Nephron progenitor cell (in vitro differentiated cells): Measurements from ENCODE around the gene MYEF2.

Experiments used
- DNase-seq: peaks from one replicate; pipeline ENCODE4 v3.0.0; 2021
- H3K27ac Mint-ChIP-seq: 2 replicates; pipeline ENCODE4 v1.8.0; 2021; ENCODE audit warnings: mild to moderate bottlenecking, moderate library complexity, mixed read lengths
- H3K27me3 Mint-ChIP-seq: 2 replicates; pipeline ENCODE4 v1.8.0; 2021; ENCODE audit warnings: mild to moderate bottlenecking, low read depth, mixed read lengths; ENCODE audit not compliant: poor library complexity
- H3K36me3 Mint-ChIP-seq: 2 replicates; pipeline ENCODE4 v1.8.0; 2021; ENCODE audit warnings: low read depth, mixed read lengths
- H3K4me1 Mint-ChIP-seq: 2 replicates; pipeline ENCODE4 v1.8.0; 2021; ENCODE audit warnings: mixed read lengths
- H3K4me3 Mint-ChIP-seq: 2 replicates; pipeline ENCODE4 v1.8.0; 2021; ENCODE audit warnings: mild to moderate bottlenecking, moderate library complexity, mixed read lengths
- H3K9me3 Mint-ChIP-seq: 2 replicates; pipeline ENCODE4 v1.8.0; 2021; ENCODE audit warnings: mild to moderate bottlenecking, moderate library complexity, mixed read lengths
- TF ChIP-seq, protein P1 (sequence below): fragments of 200-600 bp; sonication (generic); IDR thresholded peaks from 2 replicates; pipeline ENCODE4 v1.5.0; 2021; ENCODE audit warnings: antibody characterized with exemption

The MYEF2 gene

DNA sequence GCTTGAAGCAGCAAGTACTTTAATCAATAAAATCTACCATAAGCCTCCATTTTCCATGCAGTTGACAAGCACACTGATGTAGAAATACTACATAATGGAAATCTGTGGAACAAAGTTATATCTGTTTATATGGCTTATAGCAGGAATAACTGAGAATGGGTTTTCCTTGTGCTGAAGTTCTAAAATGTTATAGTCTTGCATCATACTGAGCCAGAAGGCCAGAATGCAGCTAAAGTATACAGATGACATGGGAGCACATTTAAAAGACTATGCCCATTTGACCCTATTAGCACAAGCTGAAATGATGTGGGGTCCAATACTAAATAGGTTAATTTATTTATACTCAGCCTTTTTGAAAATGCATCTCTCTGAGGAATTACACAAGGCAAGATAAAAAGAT lies 32.2 kb downstream of the MYEF2 start:
- Mint-ChIP-seq H3K9me3 (no peaks in the 10 kb centered on the region), H3K27ac (no peak overlapping the region), H3K36me3 (peaks cover 35% of the 10 kb centered on the region), H3K27me3 (no peaks in the 10 kb centered on the region), H3K4me1 (peaks cover 37% of the 10 kb centered on the region), H3K4me3 (no peak overlapping the region)
- TF ChIP-seq, protein P1, sequence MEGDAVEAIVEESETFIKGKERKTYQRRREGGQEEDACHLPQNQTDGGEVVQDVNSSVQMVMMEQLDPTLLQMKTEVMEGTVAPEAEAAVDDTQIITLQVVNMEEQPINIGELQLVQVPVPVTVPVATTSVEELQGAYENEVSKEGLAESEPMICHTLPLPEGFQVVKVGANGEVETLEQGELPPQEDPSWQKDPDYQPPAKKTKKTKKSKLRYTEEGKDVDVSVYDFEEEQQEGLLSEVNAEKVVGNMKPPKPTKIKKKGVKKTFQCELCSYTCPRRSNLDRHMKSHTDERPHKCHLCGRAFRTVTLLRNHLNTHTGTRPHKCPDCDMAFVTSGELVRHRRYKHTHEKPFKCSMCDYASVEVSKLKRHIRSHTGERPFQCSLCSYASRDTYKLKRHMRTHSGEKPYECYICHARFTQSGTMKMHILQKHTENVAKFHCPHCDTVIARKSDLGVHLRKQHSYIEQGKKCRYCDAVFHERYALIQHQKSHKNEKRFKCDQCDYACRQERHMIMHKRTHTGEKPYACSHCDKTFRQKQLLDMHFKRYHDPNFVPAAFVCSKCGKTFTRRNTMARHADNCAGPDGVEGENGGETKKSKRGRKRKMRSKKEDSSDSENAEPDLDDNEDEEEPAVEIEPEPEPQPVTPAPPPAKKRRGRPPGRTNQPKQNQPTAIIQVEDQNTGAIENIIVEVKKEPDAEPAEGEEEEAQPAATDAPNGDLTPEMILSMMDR: no peak
- DNase-seq: no peak

DNA sequence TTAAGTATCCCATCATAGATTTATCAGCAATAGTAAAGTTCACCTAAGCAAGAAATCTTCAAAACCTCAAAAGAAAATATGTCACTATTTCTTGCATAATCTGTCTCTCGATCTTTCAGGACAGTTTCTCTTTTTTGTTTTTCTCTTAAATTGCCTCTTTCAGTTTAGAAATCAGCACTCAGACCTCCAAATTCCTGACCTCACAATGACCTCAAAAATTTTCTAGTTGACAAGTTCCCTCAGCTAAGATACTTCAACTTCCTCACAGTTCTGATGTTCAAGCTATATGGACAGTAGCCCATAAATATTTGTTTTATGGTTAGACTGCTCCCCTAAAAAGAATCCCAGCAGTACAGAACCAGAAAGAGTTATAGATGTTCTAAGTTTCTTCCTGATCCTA lies 33.2 kb downstream of the MYEF2 start:
- TF ChIP-seq, protein P1: no peak
- DNase-seq: no peak

DNA sequence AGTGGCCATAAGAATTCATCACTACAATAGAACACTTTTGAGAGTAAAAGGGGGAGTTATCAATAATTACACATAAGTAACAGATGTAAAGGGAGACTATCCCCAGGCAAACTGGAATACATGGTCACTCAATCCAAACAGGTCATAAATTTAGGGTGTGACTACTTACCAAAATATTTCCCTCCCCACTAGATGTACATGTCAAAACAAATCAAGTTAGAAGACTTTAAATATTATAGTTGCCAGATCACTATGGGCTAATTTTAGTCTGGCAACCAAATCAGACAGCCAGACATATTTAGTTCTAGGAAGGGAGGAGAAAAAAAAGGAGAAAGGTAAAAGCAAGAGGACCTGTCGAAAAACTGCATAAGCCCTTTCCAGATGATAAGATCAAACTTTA lies 34.2 kb downstream of the MYEF2 start:
- H3K27ac Mint-ChIP-seq: no peak overlapping the region
- H3K36me3 Mint-ChIP-seq: peaks cover 22% of the 10 kb centered on the region
- no peak for DNase-seq
- H3K4me3 Mint-ChIP-seq: no peak overlapping the region
- no peaks in the 10 kb centered on the region for H3K9me3 Mint-ChIP-seq
- TF ChIP-seq, protein P1: no peak
- H3K27me3 Mint-ChIP-seq: no peaks in the 10 kb centered on the region
- H3K4me1 Mint-ChIP-seq: peaks cover 37% of the 10 kb centered on the region

More for the DNA sequence above, 33.2 kb downstream of the MYEF2 start:
- no peak overlapping the region for H3K4me3 Mint-ChIP-seq
- H3K27me3 Mint-ChIP-seq: no peaks in the 10 kb centered on the region
- H3K9me3 Mint-ChIP-seq: no peaks in the 10 kb centered on the region
- H3K4me1 Mint-ChIP-seq: peaks cover 37% of the 10 kb centered on the region
- peak overlapping the region; percentile 11 for H3K27ac Mint-ChIP-seq
- H3K36me3 Mint-ChIP-seq: peaks cover 30% of the 10 kb centered on the region

DNA sequence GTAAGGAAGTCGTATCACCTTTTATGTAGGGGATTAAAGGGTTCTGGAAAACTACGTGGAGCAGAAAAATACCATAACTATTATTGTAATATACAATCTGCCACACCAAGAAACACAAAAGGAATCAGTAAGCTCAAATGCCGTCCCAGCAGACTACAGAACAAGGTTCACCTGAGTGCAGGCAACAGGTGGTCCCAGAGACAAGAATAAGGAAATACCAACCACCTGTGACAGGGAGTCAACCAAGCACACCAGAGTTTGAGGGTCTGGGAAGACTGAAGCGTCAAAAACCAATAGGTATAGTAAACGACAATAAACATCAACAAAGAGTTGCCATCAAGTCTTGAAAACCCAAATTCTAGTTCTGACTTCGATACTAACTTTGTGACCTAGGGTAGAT lies 45.2 kb downstream of the MYEF2 start:
- Mint-ChIP-seq H3K36me3 (no peaks in the 10 kb centered on the region), H3K27me3 (no peaks in the 10 kb centered on the region), H3K9me3 (no peaks in the 10 kb centered on the region), H3K4me3 (no peak overlapping the region), H3K4me1 (peaks cover 4% of the 10 kb centered on the region), H3K27ac (no peak overlapping the region)
- TF ChIP-seq, protein P1: no peak
- no peak for DNase-seq

DNA sequence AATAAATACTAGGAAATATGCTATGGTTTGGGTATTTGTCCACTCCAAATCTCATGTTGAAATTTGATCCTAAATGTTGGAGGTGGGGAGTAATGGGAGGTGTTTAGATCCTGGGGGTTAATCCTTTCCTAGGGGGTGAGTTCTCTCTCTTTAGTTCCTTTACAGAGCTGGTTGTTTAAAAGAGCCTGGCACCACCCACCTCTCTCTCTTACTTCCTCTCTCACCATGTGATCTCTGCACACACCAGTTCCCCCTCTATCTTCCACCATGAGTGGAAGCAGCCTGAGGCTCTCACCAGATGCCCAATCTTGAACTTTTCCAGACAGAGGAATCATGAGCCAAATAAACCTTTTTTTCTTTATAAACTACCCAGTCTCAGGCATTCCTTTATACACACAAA lies 46.8 kb downstream of the MYEF2 start:
- TF ChIP-seq, protein P1: no peak
- Mint-ChIP-seq H3K36me3 (no peaks in the 10 kb centered on the region), H3K27me3 (no peaks in the 10 kb centered on the region), H3K4me1 (peaks cover 4% of the 10 kb centered on the region), H3K9me3 (no peaks in the 10 kb centered on the region), H3K4me3 (no peak overlapping the region), H3K27ac (no peak overlapping the region)
- no peak for DNase-seq

GRCh38 chr15:48126667-48127355 lies 51.3 kb downstream of the MYEF2 start:
- no peak overlapping the region for H3K27ac Mint-ChIP-seq
- H3K9me3 Mint-ChIP-seq: no peaks in the 10 kb centered on the region
- no peaks in the 10 kb centered on the region for H3K27me3 Mint-ChIP-seq
- peaks cover 4% of the 10 kb centered on the region for H3K4me1 Mint-ChIP-seq
- no peak for DNase-seq
- TF ChIP-seq, protein P1: no peak
- H3K4me3 Mint-ChIP-seq: no peak overlapping the region
- H3K36me3 Mint-ChIP-seq: no peaks in the 10 kb centered on the region
